GM18517 (cell line): ENCODE data around the gene BMF.
A peak's percentile ranks its signal among the peaks of the same experiment; 100 is the strongest.

Experiments
- ATAC-seq: cut with Tn5 transposase; IDR thresholded peaks from one replicate; pipeline ENCODE4 v1.9.1; 2021; ENCODE audit warnings: mild to moderate bottlenecking, moderate library complexity; ENCODE audit not compliant: unreplicated experiment

The BMF gene

DNA sequence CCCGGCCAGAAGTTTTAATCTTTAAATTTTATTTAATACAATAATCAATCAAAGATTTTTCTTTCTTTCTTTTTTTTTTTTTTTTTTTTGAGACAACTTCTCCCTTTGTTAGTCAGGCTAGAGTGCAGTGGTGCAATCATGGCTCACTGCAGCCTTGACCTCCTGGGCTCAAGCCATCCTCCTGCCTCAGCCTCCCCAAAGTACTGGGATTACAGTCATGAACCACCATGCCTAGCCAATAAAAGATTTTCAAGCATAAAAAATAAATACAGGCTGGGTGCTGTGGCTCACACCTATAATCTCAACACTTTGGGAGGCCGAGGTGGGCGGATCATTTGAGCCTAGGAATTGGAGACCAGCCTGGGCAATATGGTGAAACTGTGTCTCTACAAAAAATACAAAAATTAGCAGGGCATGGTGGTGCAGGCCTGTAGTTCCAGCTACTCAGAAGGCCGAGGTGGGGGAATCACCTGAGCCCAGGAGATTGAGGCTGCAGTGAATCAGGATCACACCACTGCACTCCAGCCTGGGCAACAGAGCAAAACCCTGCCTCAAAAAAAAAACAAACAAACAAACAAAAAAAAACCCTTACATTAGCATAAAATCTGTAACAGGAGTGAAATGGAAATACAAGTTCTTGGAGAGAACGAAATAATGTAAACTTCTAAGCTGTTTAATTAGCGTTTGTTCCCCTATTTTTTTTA lies 40.6 kb downstream of the BMF start:
- ATAC-seq: no peak

DNA sequence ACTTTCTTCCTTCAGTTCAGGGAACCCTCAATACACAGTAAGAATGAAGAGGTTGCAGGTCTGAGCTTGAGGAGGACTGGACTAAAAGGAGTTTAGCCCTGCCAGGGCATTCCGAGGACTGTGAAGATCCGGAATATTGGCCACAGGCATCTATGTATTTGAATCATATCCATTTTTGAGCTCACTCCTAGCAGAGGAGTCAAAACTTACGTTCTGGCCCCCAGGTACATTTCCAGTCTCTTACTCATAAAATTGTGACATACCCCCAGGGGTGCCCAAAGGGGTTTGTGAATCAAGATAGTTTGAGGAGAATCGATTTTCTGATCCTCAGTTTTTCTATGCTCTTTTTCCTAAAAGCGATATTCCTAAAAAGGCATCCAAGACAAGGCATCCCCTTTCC lies 42.1 kb downstream of the BMF start:
- ATAC-seq: no peak

DNA sequence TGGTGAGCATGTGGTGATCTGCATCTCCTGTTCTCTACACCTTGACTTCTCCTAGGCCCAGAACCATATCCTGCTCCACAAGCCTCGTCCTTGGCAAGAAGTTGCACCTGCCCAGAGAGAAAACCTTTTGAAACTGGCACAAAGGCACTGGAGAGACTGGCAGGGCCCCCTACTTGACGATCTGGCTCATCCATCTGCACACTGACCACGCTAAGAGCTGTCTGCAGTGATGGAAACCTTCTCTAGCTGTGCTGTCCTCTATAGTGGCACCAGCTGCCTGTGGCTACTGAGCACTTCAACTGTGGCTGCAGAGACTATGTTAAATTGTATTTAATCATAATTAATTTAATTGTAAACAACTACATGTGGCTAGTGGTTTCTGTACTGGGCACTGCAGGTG lies 43.5 kb downstream of the BMF start:
- no peak for ATAC-seq

DNA sequence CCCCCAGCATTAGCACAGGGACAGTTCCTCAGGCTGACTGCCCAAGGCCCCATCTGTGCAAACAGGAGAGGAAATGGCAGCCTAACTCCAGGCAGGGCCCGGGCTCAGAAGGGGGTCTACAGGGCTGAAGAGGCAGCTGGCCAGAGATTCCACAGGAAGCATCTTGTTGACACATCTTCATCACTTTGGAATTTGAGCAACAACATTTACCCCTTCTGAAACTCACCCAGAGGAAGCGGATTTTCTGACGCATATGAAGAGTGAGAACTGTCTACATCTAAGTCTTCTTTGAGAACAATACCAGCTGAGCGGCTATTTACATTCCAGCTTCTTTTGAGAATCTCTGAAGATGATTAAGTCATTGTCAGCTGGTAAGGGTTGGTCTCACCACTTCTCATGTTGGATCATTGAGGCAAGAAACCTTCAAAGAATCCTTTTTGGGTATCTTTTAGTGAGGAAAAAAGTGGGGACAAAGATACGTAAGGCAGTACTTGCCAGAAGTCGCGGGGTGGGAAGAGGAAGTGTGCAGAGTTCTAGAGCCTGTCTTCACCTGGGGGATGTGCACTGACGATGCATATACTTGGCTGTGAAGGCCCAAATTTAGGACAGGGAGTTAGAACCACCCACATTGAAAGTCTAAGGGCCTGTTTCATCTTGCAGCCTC lies 44.3 kb downstream of the BMF start:
- ATAC-seq: peak; percentile 62

DNA sequence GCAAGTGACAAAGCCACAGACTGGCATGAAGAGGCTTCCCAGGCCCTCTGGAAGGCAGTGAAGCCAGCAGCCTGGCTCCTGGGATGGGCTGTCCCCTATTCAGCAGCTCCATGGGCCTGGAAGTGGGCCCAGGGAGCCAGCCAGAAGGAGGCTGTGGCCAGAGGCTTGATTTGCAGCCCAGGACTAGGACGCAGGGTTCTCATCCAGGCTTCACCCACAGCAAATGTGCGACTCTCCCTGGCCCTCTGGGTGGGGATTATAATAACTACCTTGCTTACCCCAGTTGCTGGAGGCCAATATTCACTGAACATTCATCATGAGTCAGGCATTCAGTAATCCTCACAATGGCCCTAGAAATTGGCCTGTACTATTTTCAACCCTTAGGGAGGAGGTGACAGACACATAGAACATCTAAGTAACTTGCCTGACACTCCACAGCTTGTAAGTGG lies 45.1 kb downstream of the BMF start:
- ATAC-seq: no peak

DNA sequence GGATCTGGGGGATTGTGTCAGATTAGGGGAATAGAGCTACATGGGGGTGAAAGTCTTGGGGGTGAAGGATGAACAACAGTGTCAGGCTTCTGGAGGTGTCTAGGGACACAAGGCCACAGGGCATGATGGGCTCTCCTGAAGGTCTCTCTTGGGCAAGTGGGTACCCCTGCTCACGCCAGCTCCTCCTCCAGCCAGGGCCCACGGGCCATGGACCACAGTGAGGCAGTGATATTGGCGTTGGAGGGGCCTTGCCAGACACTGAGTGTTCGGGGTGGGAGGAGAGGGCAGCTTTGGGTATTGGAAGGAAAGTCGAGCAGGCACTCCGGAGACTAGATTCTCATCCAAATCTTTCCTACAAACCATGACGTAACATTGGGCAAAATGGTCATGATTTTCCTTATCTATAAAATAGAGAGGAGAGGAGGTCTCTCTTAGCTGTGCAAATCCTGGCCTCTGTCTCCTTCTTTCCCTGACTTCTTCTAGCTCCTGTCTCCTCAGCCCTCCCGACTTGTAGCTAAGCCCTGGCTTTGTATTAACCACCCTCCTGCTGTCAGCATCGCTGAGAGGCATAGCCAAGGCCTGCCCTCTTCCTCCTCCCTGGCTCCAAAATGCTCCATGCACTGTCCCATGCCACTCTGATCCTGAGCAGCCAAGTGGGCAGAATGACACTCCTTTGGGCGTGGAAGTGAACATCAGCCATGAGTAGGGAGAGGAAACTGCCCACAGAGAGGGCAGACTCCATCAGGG lies 45.7 kb downstream of the BMF start:
- ATAC-seq: no peak

DNA sequence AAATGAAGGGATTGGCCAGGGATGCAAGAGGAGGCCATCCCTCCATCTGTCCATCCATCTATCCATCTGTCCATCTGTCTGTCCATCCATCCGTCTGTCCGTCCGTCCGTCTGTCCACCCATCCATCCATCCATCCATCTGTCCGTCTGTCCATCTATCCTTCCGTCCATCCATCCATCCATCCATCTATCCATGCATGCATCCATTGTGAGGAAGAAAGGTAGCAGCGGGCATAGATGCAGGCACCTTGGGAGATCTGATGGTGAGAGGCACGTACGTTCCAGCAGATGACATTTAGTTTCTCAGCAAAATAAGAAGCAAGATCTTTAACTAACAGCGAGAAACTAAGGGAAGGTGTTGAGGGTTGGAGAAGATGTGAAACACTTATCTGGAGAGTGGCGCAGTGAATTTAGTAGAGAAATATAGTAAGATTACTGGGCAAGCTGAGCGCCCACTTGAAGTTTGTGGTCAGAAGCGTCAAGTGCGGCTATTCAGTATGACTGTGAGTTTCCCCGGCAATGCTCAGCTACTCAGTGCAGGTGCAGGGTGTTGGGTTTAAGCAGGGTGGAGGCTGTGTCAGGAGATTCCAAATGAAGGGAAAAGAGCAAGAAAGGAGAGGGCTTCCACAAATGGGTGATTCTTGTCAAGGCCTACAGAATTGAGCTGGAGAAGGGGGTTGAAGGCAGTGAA lies 47.3 kb downstream of the BMF start:
- peak; percentile 54 for ATAC-seq

DNA sequence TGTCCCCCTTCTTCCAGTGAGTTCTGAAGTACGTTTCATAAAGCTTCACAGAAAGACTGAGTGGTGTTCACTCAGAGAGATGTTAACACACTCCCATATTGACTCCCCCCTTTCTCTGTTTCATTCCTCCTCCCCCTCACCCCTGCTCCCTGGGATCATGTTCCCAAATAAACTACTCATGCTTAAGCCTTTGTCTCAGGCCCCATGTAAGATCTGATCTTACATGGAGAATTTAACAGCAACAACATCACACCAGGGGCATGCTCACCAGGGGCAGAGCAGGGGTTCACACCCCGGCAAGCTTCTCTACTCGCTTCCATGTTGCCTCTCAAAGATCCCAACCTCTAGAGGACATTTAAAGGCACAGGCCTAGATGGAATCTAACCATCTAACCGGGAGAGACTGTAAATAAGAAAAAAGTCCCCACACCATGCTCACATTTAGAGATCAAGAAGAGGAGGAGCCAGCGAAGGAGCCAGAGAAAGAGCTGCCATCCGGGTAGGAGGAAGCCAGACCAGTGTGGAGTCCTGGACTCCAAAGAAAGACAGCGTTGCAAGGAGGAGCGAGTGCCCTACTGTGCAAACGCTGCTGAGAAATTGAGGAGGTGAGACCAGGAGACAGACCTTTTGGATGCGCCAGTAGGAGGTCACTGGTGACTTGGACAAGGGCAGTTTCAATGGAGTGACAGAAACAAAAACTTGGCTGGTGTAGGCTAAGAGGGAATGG lies 48.3 kb downstream of the BMF start:
- ATAC-seq: no peak

DNA sequence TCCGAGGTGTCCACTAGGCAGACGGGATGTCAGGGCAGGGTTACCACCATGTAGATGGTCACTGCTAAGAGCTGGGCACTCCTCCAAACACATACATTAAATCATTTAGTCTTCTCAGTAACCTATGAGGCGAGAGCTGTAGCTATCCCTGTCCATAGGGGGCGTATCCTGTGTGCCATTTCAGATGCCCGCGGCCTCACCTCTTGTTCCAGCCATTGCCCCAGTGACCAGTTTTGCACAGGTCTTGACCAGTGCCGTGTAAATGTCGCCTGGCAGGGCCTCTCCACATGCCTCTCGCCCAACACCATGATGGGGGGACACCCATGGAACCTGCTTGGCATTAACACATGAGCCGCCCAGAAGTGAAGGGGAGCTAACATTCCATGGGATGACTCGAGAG lies 48.9 kb downstream of the BMF start:
- no peak for ATAC-seq

DNA sequence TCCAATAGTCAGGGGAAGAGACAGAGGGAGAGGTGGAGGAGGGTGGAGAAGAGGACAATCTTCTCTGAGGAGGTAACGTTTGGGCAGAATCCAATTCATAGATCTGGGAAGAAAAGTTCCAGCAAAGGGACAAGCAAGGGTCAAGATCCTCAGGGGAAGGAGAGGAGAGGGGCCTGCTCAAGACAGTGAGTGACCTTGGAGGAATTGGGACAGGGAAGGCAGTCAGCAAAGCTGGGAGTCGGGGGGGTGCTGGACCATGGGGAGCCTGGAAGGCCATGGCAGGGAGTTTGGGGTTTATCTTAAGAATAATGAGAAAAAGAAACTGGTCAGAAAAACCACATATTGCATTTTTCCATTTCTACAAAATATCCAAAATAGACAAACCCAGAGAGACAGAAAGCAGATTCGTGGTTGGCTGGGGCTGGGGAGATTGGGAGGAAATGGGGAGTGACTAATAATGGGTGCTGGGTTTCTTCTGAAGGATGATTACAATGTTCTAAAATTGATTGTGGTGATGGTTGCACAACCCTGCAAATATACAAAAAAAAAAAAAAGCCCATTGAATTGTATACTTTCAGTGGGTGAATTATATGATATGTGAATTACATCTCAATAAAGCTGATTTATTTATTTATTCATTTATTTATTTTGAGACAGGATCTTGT lies 50.1 kb downstream of the BMF start:
- ATAC-seq: no peak

DNA sequence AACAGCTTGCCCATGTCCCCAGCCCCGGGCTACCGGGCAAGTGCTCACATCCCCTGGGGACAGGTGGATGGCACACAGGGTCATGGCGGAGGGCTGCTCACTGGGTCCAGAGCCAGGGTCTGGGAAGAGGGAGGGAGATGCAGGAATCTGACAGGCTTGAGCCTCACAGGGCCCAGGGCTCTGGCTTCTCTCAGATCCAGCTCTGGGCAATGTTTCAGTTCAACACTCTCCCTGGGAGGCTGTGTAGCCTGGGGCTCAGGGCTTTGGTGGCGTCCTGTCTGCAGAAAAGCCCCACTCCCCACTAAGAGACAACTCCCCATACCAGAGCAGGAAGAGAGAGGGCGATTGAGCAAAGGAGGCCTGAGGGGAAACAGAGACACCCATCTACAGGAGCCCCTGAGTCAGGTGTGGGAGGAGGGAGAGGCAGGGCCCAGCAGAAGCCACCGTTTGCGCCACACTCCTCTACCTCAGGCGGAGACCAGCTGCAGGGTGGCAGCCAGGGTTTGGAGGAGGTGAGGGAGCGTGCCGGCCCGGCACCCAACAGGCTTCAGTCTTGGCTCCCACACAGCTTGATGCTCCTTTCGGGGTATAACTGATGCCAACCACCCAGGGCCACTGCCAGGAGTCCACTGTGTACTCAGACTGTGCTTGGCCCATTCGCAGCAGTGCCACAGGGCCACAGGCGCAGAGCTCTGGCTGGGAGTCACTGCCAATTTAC lies 52.9 kb downstream of the BMF start:
- ATAC-seq: no peak

DNA sequence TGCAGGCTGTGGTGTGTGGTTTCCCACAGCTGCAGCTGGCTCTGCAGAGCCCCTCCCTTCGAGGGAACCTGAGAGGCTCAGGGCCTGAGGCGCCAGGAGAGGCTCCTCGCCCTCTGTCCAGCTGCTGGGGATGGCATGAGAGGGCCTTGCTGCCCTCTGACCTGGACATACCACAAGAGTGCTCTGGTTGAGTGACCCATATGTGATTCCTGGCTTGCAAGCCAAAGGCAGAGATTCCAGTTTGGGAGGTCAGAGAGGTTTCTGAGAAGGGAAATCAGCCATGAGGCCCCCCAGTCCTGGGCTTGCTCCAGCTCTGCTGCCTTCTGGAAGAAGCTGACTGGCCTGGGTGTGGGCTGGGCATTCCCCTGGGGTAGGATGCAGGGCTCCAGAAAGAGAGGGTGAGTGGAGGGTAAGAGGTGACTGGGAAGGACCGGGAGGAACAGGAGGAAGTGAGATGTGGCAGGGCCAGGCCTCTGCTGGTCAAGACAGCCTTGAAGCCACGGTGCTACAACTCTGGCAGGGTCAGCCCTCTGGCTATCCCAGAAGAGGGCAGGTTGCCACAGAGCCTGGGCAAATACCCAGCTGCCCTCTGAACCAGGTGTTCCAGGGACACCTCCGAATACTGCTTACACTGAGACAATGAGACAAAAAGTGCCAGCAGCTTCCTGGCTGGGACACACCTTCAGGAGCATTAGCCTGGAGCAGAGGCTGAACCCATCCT lies 53.7 kb downstream of the BMF start:
- peak; percentile 53 for ATAC-seq

DNA sequence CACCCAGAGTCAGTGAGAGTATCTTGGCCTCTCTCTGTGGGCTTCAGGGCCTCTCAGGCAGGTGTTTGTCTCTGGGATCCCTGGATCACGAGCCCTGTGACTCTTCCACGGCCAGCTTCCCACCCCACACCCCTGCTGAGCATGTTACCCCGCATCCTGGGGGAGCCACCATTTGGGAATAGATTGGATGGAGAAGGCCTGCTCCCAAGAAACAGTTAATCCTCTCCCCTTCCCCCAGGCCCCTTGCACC lies 54.1 kb downstream of the BMF start:
- peak; percentile 42 for ATAC-seq

DNA sequence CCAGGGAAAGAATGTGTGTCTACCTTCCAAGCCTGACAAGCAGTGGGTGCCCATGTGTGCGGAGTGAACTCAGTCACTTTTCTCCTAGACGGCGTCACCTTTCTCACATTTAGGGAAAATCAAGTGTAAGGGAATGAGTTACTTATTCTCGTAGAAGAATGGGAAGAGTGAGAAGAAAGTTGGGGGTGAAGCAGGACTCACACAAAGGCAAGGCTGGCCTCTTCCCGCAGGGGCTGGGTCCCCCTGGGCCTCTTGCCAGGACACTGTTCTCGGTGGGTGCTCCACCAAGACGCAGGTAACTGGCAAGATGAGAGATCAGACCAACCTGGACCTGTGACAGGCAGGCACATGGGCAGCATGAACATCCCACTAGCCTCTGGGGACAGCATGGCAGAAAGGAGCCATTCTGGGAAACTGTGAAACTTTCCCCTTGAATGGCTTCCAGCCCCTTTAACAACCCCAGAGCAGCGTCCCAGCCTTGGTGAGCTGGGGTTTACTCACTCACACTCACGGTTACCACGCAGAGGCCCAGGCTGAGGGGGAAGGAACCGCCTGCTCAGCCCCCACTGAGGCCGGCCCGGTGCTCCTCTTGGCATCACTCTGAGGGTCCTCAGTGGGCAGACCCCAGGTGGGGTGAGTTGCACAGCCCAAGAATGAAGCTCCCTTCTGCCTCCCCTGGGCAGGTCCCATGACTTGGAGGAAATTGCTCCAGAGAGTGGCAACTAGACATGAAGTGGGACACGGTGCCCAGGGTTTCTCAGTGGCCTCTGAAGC lies 54.7 kb downstream of the BMF start:
- peak; percentile 15 for ATAC-seq

DNA sequence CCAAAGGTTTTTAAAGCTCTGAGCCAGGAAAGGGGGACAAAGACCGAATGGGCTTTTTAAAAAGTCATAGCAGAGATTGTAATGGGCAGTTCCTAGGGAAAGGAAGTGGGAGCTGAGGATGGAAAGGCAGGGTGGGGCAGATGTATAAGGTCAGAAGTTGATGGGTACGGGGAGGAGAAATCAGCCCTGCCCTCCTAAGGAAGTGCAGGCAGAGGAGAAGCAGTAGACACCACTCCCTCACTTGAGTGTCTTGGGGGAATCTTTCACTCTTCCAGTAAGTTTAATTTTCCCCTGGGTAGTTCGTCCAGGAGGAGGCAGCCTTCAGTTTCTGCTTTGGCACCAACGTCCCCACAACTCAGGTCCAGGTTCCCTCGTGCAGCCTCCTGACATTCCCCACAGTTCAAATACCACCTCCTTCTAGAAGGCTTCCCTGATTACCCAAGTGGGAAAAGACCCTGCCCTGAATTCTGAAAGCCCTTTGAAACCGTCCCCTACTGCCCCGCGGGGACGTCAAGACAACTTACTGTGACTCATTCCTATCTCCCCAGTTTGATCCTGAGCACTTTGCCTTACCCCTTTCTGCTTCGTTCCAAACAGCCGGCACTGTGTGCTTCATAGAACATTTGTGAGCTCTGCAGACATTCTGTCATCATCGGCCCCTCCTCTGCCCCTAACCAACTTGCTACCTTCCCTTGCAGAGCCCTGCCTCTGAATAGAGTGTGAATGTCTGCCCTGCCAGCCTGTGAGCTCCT lies 55.4 kb downstream of the BMF start:
- no peak for ATAC-seq

DNA sequence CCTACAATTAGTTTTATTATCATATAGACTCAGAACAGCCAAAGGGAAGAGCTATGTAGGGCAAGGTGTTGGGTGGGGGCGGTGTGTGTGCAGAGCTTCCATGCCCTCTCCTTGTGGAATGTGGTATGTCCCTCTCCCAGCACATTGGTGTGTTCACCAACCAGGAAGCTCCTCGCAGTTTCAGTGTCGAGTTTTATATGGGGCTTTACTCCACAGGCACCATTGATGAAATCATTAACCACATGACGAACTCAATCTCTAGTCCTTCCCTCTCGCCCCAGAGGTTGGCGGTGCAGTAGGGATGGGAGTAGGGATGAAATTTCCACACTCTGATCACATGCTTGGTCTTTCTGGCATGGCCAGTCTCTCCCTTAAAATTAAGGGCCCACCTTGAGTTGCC lies 56.1 kb downstream of the BMF start:
- no peak for ATAC-seq

DNA sequence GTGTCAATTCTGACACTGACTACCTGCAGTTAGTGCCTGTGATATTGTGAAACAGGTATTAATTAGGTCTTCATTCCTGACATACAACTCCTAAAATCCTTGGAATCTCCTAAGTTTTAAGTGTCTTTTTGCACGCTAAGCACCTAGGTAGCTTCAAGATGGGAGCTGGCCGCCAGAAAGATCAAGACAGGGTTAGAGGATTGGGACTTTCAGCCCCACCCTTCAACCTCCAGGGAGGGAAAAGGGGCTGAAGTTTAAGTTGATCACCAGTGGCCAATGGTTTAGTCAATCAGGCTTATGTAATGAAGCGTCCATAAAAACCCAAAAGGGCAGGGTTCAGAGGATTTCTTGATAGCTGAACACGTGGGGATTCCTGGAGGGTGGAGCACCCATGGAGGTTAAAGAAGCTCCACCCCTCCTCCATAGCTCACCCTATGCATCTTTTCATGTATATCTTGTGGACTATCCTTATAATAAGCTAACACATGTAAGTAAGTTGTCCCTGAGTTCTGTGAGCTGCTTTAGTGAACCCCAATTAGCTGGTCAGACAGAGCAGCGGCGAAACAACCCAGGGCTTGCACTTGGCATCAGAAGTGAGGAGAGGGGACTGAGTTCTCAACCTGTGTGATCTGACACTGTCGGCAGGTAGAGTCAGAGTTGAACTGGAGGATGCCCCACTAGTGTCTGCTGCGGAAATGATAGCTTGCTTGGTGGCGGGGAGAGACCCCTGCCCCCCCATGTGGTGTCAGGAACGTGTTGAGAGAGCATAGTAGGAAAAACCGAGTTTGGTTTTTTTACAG lies 56.9 kb downstream of the BMF start:
- ATAC-seq: no peak
